Medulla oblongata (tissue), 1 donor: Measurements from ENCODE around the gene ZNF2.
A peak's percentile ranks its signal among the peaks of the same experiment; 100 is the strongest.

ENCODE experiments used
- DNase-seq: peaks from one replicate; pipeline ENCODE4 v3.0.0-alpha.2; 2015; ENCODE audit errors: extremely low spot score

The ZNF2 gene

GRCh38 chr2:95206096-95206495 is 40.5 kb downstream of the ZNF2 start:
- DNase-seq, result no peak

- peak; percentile 90 for DNase-seq
Observed at GRCh38 chr2:95207111-95207961, 41.7 kb downstream of the ZNF2 start, which contains the start of gene ZNF892. TSS of gene ZNF892 (plus strand) at chr2:95207521. CDS start at chr2:95207816, 295 bp downstream.

- no peak for DNase-seq
Observed at GRCh38 chr2:95208106-95208505, 42.5 kb downstream of the ZNF2 start.

- no peak for DNase-seq
Observed at GRCh38 chr2:95215018-95215612, 49.5 kb downstream of the ZNF2 start.

- no peak for DNase-seq
Observed at GRCh38 chr2:95220449-95220848, 54.8 kb downstream of the ZNF2 start.

GRCh38 chr2:95225658-95226057 is 60.0 kb downstream of the ZNF2 start:
- DNase-seq, result no peak

- DNase-seq, result peak; percentile 81
Observed at GRCh38 chr2:95231723-95232122, 66.1 kb downstream of the ZNF2 start.

- no peak for DNase-seq
Observed at GRCh38 chr2:95232232-95232631, 66.6 kb downstream of the ZNF2 start.
